GM18861 (cell line): Measurements from ENCODE around the gene DDA1.
"Not testable (repeated sequence)": the region's sequence is repeated elsewhere in the genome, so short reads cannot be mapped to it uniquely, and the experiment has no call there.

ENCODE experiments used
- ATAC-seq: cut with Tn5 transposase; IDR thresholded peaks from one replicate; pipeline ENCODE4 v1.9.1; 2021; ENCODE audit not compliant: unreplicated experiment

Gene DDA1

DNA sequence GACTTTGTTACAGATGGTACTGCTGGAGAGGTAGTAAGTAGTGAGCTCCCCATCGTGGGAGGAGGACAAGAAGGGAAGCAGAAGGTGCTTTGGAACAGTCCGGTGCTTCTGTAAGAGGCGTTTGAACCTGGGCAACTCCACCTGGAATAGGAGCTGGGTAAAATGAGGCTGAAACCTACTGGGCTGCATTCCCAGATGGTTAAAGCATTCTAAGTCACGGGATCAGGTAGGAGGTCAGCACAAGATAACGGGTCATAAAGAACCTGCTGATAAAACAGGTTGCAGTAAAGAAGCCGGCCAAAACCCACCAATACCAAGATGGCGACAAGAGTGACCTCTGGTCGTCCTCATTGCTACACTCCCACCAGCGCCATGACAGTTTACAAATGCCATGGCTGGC is 22.6 kb upstream of the DDA1 start:
- ATAC-seq = no peak

DNA sequence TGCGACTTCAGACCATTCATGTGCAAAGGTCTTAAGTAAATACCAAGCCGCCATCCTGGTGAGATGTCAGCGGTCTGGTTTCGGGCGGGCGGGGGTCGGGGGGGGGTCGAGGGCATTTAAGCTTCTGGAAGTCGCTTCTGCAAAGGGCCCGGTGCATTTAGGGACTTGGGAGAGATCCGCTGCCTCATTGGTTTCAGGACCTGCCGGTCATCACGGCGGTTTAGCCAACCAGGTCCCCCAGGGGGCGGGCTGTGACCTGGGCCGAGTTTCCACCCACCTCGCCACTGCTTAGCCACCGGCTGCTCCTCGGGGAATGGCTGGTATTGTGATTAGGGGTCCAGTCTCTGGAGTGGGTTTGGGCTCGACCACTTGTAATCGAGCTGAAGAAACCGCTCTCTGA is 19.9 kb upstream of the DDA1 start:
- ATAC-seq = no peak

DNA sequence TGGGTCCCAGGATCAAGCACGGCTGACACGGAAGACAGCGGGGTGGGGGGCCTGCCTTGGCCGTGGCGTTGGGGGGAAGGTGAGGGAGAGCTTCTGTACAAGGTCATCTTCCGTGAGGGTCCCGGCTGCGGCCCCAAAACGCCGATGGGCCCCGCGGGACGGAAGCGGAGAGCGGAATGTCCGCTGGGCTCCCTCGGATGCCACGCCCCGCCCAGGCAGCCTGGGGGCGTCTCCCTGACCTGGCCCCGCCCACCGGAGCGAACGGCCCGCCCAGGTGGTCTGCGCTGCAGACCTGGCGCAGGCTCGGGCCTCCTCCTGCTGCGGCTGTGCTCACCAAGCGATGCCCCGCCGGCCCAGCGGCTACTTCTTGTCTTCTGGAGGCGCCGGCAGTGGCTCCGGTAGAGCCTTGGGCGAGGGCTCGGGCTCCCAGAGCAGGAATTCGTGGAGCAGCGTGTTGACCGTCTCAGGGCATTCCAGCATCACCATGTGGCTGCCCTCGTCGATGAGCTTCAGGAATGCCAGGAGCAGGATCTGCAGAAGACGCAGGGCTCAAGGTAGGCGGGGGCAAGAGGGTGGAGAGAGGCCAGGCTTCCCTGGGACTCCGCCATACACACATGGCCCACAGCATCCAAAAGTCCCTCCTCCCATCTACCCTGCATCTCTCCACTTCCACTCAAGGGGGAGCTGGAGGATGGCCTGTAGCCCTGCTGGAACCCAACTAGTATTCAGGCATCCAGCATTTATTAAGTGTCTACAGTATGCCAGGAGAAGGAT is 16.9 kb upstream of the DDA1 start:
- peak; percentile 61 for ATAC-seq

DNA sequence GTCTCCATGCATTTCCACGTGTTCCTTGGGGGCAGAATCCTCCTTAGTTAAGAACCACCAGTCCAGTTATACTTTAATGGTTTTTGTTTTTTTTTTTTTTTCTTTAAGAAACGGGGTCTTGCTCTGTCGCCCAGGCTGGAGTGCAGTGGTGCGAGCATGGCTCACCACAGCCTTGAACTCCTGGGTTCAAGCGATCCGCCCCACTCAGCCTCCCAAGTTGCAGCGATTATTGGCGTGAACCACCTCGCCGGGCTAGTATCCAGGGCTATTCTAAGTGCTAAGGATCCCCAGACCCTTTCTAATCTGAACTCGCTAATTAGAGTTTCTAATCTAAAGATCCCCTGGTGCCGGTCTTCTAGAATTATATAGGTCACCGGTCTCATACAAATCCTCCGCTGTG is 15.8 kb upstream of the DDA1 start:
- ATAC-seq = no peak

DNA sequence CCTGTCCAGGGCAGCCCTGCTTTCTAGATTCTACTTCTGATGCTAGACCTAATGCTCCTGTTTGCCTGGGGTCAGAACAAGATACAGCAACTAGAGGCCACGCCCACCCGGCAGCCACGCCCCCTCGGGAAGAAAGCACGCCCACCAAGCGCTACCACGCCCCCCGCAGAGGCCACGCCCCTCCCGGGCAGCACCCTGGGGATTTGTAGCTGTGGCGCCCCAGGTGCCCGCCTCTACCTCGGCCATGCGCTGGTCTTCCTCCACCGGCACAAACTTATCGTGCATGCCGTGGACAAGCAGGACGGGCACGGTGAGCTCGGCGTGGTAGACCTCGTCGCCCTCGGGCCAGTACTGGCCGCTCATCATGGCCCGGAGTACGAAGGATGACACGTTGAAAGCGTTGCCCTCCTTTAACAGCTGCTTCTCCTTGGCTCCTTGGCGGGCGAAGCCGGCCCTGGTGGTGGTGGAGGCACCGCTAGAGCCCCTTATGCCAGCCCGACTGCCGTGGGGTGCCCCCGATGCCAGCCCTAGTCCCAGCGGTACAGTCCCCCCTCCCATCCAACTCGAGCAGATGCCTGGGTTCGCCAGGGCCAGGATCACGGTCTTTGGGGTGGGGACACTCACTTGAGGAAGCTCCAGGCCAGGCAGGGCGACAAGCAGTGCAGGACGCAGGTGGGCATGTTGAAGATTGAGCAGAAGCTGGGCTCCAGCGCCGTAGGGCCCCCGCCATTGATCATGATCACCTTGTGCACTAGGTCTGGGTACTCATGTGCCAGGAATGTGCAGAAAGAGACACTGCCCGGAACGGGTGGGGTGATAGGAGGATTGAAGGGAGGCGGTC is 15.1 kb upstream of the DDA1 start:
- ATAC-seq = no peak

DNA sequence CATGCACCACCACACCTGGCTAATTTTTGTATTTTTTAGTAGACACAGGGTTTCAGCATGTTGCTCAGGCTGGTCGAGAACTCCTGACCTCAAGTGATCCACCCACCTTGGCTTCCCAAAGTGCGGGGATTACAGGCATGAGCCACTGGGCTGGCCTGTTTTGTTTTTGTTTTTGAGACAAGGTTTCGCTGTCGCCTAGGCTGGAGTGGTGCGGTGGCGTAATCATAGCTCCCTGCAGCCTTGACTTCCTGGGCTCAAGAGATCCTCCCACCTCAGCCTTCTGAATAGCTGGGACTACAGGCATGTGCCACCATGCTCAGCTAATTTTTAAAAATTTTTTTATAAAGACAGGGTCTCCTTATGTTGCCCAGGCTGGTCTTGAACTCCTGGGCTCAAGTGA is 13.8 kb upstream of the DDA1 start:
- not testable (repeated sequence) for ATAC-seq

DNA sequence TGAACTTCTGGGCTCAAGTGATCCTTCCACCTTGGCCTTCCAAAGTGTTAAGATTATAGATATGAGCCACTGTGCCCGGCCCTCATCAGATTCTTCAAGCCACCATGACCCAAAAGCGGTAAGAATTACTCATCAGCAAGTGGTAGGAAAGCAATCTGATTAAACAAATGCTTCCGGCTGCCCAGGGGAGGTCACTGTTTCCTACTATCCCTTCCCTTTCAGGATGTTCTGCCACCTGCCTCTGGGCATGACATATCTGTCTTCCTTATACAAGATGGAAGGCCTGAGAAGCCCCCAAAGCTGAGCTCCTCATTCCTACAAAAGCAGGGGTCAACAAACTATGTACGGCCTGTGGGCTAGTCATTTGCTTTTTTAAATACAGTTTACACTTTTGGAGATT is 13.1 kb upstream of the DDA1 start:
- no peak for ATAC-seq

DNA sequence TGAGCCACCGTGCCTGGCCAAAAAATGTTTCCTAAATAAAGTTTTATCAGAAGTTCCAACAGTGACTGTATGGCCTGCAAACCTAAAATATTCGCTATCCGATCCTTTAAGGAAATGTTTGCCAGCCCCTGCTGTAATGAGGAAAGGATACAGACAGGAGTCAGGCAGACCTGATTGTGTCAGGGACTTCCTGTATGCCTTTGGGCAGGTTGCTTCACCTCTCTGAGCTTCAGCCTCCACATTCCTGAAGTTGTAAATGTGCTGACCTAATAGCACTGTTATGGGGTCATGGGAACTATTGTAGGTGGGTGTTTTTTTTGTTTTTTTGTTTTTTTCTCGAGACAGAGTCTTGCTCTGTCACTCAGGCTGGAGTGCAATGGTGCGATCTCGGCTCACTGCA is 12.4 kb upstream of the DDA1 start:
- no peak for ATAC-seq

DNA sequence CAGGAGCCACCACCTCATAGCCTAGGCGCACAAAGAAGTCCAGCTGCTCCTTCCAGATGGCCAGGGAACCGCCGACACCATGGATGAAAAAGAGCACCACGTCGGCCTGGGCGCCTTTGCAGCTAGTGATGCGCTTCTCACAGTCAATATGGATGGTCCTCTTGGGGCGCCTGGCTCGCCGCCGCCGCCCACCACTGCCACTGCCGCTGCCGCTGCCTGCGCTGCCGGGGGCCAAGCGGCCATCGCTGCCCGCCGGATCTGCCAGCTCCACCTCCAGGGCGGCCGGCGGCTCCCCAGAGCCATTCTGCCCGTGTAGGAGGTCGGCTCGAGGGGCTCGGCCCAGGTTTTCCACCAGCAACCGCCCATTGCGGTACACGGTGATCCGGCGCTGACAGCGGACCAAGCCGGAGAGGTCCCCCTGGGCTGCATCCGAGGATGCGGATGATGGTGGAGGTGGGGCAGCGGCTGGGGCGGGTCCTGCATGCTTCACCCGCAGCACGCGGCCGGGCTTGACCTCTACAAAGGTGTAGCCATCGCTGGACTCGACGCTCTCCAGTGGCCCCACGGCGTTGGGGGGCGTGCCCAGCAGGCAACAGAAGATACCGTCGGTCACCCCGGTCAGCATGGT is 8.3 kb upstream of the DDA1 start:
- no peak for ATAC-seq

DNA sequence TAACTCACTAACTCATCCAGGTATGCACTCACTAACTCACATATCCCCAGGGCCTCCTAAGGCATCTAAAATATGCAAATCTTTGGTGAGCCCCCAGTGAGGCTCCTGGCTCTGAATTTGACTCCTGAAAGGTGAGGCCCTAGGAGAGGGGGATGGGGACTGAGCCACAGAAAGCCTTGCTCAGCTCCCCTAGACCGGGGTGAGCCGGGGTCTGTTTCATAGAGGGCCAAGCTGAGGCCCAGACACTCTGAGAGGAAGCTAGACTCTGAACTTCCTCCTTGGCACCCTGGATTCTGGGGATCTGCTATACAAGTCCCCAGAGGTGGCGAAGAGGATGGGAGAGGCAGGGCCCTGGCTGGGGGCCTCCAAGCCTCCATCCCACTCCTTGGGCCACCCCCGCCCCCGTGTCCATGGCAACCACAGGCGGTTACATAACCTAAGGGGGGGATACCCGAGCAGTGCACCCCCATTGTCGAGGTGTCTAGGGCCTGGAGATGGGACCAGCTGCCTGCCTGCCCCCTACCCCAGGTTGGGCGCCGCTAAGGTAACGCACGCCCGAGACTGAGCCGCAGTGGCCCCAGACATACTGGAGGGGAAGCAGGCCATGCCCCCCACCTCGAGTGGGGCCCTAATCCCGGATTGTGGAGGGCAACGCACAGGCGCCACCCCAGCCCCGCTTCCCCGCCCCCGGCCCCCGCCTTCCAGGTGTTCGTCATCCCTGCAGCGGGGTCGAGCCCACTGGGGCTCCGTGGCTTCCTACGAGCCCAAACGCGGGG is 6.8 kb upstream of the DDA1 start:
- ATAC-seq = no peak

DNA sequence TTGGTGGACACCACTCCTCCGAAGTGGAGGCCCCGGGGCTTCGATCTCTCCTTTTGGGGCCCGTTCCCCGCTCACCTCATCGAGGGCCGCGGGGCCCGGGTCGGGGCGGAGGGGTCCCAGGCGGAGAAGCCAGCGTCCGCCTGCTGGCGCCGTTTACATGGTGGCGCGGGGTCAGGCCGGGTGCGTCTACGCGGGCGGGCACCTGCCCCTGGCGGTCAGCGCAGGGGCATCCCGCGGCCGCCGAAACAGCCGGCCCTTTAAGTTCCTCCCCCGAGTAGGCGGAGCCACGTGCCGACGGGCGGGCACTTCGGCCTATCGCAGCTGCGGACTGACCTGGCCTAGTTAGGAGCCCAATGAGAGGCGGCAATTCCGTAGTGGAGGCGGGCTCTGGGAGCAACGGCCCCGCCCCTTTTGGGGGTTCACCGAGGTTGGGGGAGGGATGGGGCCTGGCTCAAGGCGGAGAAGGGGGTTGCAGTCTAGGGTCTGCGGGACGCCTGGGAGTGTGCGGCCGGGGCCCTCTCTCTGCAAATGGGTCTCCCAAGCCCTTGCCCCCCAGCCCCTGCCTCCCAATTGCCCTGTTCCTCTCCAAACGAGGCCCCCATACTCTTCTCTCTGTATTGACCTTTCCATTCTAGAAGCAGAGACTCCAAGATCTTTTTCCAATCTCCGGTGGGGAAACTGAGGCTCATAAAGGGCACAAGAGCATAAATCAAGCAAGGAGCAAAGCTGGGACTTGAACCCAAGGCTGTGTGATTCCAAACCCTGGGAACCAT is 6.0 kb upstream of the DDA1 start, which contains the start of gene ABHD8:
ABHD8 (minus strand) TSS at position 259 of the 773 bp plus-strand sequence. CDS start 1,809 bp downstream, outside the sequence.
- ATAC-seq = peak; percentile 38

DNA sequence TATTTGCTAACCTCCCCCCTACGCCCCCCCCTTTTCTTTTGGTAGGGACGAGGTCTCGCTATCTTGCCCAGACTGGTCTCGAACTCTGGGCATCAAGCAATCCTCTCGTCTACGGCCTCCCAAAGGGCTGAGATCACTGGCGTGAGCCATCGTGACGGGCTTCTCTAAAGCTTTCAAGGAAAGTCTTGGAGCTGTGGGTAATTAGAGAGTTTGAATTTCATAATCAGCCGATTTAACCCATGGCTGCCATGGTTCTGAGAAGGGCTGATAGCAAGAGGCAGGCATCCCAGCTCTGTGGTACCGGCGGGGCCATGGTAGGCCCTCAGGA is 5.5 kb upstream of the DDA1 start:
- ATAC-seq = no peak

DNA sequence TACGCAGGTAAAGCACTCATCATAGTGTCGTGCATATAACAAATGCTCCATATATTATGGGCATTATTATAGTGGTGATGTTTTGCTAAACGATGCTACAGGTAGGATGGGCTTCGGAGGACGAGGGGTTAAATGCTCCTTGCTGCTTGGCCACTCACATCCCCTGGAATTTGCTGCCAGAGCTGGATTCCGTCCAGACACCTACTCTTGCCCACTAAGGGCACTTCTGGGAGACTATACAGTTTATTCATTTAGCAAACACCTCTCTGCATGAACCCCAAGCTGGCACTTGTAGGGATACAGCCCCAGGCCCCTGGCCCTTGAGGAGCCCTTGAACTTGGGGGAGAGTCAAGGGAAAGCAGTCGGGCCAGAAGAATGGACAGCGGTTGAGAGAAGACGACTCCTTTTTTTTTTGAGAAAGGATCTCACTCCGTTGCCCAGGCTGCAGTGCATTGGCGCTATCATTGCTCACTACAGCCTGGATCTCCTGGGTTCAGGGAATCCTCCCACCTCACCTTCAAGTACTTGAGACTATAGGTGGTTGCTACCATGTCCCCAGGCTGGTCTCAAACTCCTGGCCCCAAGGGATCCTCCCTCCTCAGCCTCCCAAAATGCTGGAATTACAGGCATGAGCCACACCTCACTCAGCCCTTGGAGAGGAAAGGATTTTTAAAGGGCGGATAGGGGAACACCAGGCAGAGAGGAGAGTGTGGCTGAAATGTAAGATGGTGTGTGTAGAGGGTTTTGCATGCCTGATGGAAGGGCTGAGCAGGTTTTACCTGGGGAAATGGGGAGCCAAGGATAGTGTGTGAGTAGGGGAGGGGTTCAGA is 4.8 kb upstream of the DDA1 start:
- no peak for ATAC-seq

DNA sequence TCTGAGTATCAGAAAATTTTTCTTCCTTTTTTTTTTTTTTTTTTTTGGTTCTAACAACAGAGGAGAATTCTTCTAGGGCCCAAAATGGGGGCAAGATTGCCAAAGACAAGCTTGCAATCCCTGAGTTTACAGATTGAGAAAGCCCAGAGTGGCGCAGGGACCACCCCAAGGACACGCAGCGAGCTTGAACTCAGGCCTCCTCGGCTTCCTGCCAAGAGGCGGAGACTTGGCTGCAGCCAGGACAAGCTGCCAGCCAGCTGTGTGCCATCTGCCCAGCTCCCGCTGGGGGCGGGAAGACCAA is 4.2 kb upstream of the DDA1 start:
- no peak for ATAC-seq

DNA sequence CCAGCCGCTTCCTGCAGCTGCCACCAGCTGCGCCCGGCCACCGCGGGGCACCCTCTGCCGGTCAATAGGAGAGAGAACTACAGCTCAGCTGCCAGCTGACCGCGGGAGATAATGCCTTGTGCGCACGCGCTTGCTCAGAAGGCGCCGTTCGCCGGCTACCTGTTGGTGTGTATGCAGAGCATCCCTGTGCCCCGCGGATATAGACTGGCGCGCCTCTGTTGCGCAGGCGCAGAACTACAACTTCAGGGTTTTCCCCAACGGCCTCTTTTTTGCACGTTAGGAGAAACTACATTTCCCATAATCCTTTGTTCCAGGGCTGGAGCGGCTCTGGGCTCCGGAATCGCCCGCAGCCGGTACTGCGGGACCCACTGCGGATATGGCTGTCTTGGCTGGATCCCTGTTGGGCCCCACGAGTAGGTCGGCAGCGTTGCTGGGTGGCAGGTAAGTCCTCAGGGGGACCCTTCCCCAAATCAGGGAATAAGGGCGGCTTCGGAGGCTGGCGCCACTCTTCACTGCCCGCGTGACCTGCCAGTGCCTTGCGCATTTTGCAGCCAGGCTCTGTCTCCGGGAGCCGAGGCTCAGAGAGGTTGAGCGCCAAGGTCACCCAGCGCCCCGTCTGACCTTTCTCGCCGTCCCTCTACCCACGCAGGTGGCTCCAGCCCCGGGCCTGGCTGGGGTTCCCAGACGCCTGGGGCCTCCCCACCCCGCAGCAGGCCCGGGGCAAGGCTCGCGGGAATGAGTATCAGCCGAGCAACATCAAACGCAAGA is 3.7 kb upstream of the DDA1 start, which contains the start of gene MRPL34:
MRPL34 (plus strand) TSS at position 356 of the 768 bp plus-strand sequence; CDS start at position 377, 21 bp downstream.
- ATAC-seq = peak; percentile 79

DNA sequence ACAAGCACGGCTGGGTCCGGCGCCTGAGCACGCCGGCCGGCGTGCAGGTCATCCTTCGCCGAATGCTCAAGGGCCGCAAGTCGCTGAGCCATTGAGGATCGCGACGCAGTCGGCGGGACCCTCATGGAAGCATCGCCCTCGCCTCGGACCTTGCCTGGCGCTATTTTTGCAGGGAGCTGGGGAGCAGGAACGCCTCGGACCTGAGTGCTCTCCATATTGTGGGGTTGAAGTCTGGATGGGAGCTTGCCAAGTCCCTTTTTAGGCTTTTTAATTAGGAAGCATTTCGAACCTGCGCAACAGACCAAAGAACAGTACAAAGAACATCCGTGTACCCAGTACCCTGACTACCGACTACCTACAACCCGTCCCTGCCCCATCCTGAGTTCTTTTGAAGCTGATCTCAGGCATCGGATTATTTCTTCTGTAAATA is 3.1 kb upstream of the DDA1 start:
- ATAC-seq = no peak

DNA sequence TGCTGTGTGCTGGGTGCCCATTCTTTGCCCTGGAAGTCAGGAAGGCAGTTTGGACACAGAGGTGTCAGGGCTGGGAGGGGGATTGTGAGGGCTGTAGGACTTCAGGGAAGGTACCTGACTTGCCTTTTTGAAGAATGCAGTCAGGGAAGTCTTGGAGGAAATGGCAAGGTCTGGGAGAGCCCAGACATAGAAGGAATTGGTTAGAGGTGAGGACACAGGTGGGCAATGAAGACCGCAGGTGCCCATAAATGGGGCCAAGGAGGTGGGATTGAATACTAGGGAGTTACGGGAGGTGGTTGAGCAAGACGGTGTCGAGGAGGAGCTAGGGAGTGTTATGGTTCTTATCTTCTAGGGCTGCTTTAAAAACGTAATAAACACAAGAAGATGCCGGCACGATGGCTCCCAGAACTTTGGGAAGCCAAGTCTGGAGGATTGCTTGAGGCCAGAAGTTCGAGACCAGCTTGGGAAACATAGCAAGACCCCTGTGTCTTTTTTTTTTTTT is 1.4 kb upstream of the DDA1 start:
- no peak for ATAC-seq

DNA sequence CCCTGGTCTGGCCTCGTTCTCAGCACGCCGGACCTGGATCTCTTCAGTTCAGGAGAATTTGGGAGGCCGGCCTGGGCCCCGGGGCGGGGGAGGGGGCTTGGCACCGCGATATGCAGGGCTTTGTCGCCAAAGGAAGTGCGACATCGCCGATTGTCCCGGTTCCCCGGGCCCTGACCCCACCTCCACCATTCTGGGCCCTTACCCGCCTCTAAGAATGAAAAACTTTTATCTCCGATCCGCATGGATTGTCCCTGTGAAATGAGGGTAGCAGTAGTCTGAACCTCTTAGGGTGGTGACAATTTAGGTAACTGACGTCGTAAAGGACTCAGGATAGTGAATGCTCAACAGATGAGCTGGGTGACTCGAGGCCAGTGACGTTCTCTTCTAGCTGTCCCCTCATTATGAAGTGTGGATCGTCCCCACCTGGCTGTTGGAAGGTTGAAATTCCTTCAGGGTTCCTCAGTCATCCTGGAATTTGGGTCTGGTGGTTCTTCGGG is 650 bp downstream of the DDA1 start:
- ATAC-seq = no peak
